ENCODE measurements around the gene SPDYE16. TPM values are rescaled to one million over a fixed set of nuclear protein-coding genes. Genes with fewer than 3 reads are reported as not detected.
"Not testable (repeated sequence)": the region's sequence is repeated elsewhere in the genome, so short reads cannot be mapped to it uniquely, and the experiment has no call there.

SPDYE16 gene
- total RNA-seq, result not detected in 2 replicates

DNA sequence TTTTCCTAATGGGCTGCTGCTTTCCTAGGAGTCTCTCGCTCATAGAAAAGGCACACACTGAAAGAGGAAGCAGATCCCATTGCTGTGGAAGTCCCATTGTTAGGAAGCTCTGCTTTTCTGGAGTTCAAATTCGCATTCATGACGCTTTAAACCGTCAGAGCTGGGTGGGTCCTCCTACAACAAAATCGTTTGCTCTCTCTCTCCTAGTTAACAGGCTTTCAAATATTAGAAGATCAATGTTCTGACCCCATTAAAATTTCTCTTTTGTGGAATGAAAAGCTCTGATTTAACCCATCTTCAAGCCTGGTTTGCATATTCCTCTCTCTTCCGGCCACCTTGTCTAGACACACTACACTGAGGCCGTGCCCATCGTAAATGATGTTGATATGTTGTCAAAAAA lies at the start of gene SPDYE16:
Gene SPDYE16, minus strand, starts transcription at position 101 of the 400 bp plus-strand sequence. CDS start 1,838 bp downstream, outside the sequence.
- not testable (repeated sequence) for DNase-seq (ENCODE audit: low read depth in 2 of 2)

- DNase-seq (ENCODE audit: low read depth in 2 of 2), result peak in 1 of 2 donors; percentile 59
Observed at GRCh38 chr7:76592694-76593093, 49.6 kb upstream of the SPDYE16 start.

DNA sequence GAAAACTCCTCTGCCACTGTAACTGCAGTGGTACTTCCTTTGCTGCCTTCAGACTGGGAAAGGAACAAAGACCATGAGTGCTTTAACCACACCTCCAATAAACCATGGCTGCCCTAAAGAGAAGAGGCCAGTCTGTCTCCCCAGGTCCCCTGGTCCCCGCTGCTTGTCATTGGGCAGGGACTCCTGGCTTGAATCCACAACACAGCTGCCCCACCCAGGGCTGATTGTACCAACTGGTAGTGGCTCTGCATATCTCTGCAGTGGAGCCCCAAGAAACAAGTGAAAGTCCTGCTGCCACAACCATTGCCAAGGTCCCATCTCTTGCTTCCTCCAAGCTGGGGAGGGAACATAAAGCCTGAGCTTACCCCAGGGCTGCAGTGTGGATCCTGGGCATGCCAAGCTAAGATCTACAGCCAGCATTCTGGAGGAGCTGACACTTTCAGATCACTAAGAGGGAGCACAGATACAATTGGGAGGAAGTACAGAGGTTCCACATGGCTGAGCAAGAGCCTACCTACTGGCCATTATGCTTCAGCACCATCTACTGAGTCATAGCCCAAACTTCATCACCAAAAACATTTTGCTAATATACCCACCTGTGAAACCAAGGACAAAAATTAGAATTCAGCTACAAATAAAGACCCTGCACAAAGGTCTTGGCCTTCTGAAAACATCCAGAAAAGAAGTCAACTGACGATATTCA lies 48.7 kb upstream of the SPDYE16 start:
- DNase-seq (ENCODE audit: low read depth in 2 of 2), result not testable (repeated sequence)

DNA sequence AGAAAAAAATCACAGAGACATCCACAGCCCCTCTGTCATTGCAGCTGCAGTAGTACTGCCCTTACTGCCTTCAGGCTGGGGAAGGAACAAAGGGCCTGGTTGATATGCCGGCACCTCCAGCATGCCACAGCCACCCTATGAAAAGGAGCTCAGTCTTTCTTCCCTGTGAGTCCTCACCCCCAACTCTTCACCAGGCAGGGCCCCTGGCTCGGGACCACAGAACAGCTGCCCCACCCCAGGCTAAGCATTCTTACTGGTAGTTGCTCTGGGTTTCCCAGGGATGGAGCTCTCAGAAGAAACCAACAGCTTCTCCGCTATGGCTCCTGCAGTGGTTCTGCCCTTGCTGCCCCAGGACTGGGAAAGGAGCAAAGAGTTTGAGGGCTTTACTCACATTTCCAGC lies 47.9 kb upstream of the SPDYE16 start:
- not testable (repeated sequence) for DNase-seq (ENCODE audit: low read depth in 2 of 2)

DNA sequence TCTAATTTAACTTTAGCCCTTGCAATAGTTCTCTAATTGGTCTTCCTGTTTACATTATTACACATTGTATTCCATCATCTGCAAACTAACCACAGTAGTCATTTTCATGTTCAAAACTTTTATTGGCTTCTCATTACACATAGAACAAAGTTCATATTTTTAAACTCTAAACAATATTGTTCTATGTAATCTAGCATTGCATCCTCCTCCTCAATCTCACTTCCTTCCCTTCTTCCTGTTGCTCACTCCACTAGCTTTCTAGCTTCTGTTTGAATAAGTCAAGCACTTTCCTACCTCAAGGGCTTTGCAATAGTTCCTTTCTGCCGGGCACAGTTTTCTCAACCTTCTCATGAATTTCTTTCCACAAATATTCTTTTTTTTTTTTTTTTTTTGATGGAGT lies 45.5 kb upstream of the SPDYE16 start:
- DNase-seq (ENCODE audit: low read depth in 2 of 2), result not testable (repeated sequence)

GRCh38 chr7:76586585-76587315 lies 43.7 kb upstream of the SPDYE16 start:
- DNase-seq (ENCODE audit: low read depth in 2 of 2), result not testable (repeated sequence)

GRCh38 chr7:76583636-76584281 lies 40.7 kb upstream of the SPDYE16 start:
- peak; percentile 24 to 86 for DNase-seq (ENCODE audit: low read depth in 2 of 2)

DNA sequence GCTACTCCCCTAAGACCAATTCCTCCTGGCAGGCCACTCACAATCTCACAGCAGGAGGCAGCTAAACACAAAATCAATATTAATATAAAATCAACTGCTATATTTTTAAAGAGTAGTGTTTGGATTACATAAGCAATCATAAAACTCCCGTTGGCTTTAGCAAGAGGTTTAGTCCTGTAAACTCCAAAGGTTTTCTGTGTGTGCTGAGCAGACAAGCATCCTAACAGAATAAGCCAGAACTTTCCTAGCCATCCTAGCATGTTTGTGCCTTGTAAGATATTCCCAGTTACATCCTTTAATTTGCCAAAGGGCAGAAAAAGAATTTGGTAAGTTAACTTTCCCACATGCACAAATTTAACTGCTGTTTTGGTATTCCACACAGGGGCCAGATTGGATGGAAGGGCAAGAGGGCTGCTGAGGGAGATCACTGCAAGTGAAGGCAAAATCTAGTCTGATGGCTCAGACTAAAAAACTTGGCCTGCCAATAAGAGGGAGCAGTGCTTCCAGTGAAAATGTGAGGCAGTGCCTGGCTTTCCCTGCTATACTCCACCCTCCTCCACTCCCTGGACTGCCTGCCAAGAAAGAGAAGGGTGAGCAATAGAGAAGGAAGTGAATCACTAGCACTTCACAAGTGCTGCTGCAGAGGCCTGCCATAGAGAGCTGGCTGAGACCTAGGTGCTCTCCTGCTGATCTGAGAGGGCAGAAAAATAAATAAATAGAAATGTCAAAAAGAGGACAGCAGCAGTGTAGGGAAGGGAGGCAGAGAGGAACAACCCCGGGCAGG lies 39.9 kb upstream of the SPDYE16 start:
- peak; percentile 57 to 88 for DNase-seq (ENCODE audit: low read depth in 2 of 2)

GRCh38 chr7:76575919-76576655 lies 33.0 kb upstream of the SPDYE16 start:
- peak in 1 of 2 donors; percentile 20 for DNase-seq (ENCODE audit: low read depth in 2 of 2)

DNA sequence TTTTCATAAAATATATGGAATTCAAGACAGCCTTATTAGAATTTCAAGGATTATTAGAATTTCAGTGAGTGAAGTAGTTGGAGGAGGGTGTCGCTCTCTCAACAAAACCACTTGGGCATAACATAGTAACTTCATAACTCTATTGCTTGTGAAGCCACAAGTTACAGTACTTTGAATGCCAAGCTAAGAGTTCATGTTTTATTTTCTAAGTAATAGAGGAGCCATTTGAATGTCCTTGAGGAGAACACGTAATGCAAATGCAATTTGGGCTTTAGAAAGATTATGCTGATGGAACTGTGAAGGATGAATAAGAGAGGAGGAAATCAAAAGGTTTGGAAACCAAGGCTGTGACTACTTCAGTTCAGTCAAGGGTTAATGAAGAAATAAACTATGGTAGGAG lies 32.3 kb upstream of the SPDYE16 start:
- DNase-seq (ENCODE audit: low read depth in 2 of 2), result not testable (repeated sequence)

DNA sequence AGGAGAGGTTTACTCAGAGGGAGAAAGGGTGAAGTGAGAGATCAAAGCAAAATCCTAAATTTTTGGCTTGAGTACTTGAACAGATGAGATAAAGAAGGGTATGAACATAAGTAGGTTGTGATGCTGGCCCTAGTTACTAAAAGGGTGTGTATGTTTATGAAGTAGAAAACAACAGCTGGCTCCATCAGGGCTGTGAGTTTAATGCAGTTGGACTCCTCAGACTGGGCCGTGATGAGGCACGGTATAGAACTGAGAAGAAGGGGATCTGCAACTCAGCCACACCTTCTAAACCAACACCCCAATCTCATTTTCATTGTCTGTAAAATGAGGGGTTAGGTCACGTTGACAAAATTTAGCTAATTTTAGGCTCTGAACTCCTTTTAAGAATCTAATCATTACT lies 29.2 kb upstream of the SPDYE16 start:
- not testable (repeated sequence) for DNase-seq (ENCODE audit: low read depth in 2 of 2)

GRCh38 chr7:76570324-76570775 lies 27.3 kb upstream of the SPDYE16 start:
- DNase-seq (ENCODE audit: low read depth in 2 of 2), result peak in 1 of 2 donors; percentile 14

- DNase-seq (ENCODE audit: low read depth in 2 of 2), result peak; percentile 61 to 63
Observed at GRCh38 chr7:76568742-76569141, 25.6 kb upstream of the SPDYE16 start.

GRCh38 chr7:76567753-76568152 lies 24.7 kb upstream of the SPDYE16 start:
- DNase-seq (ENCODE audit: low read depth in 2 of 2), result not testable (repeated sequence)

DNA sequence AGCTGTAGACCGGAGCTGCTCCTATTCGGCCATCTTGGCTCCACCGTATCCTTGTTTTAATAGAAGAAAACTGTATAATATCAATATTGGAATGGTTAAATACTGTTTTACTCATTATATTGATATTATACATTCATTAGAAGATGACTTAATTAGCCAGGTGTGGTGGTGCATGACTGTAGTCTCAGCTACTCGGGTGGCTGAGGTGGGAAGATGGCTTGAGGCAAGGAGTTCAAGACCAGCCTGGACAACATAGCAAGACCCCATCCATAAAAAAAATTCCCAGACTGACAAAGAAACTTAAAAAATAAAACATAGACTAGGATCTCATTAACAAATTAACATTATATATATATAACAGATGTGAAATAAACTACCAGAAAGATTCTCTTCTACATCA lies 24.2 kb upstream of the SPDYE16 start:
- DNase-seq (ENCODE audit: low read depth in 2 of 2), result not testable (repeated sequence)

DNA sequence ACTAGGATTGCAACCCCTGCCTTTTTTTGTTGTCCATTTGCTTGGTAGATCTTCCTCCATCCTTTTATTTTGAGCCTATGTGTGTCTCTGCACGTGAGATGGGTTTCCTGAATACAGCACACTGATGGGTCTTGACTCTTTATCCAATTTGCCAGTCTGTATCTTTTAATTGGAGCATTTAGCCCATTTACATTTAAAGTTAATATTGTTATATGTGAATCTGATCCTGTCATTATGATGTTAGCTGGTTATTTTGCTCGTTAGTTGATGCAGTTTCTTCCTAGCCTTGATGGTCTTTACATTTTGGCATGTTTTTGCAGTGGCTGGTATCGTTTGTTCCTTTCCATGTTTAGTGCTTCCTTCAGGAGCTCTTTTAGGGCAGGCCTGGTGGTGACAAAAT lies 21.9 kb upstream of the SPDYE16 start:
- DNase-seq (ENCODE audit: low read depth in 2 of 2), result not testable (repeated sequence)

DNA sequence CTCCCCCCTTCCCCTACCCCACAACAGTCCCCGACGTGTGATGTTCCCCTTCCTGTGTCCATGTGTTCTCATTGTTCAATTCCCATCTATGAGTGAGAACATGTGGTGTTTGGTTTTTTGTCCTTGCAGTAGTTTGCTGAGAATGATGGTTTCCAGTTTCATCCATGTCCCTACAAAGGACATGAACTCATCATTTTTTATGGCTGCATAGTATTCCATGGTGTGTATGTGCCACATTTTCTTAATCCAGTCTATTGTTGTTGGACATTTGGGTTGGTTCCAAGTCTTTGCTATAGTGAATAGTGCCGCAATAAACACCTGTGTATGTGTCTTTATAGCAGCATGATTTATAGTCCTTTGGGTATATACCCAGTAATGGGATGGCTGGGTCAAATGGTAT lies 18.2 kb upstream of the SPDYE16 start:
- not testable (repeated sequence) for DNase-seq (ENCODE audit: low read depth in 2 of 2)

DNA sequence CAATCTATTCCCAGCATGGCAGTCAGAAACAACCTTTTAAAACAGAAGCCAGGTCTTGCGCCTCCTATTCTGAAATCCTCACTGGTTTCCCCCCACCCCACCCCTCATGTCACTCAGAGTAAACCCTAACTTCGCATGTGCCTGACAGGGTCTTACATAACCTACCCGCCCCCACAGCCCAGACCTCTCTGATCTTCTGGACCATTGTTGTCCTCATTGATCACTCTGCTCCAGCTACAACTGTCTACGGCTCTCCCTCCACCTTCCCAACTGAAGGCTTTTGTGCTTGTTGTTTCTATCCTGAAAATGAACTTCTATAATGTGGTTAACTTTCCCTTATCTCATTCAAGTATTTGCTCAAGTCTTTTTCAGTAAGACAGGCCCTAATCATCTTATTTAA lies 17.1 kb upstream of the SPDYE16 start:
- not testable (repeated sequence) for DNase-seq (ENCODE audit: low read depth in 2 of 2)

GRCh38 chr7:76559685-76560084 lies 16.6 kb upstream of the SPDYE16 start:
- not testable (repeated sequence) for DNase-seq (ENCODE audit: low read depth in 2 of 2)

GRCh38 chr7:76551992-76552391 lies 8.9 kb upstream of the SPDYE16 start:
- not testable (repeated sequence) for DNase-seq (ENCODE audit: low read depth in 2 of 2)

- DNase-seq (ENCODE audit: low read depth in 2 of 2), result peak in 1 of 2 donors; percentile 10
Observed at GRCh38 chr7:76549855-76550248, 6.8 kb upstream of the SPDYE16 start.
